Karpas-422 (cell line): ENCODE results near the gene PYGM. TPM values are rescaled to one million over a fixed set of nuclear protein-coding genes. Genes with fewer than 3 reads are reported as not detected.

Source experiments
- DNase-seq: peaks from one replicate; pipeline ENCODE4 v3.0.0-alpha.2; 2015
- H2AFZ ChIP-seq: fragments of 200-600 bp; sonication (generic); 2 replicates; pipeline ENCODE4 v1.6.1; 2014; ENCODE audit warnings: antibody characterized with exemption, low read length, mixed read lengths
- H3K27ac ChIP-seq: fragments of 200-600 bp; sonication (generic); 2 replicates; pipeline ENCODE4 v1.5.1; 2014; ENCODE audit warnings: mild to moderate bottlenecking, low read length, moderate library complexity
- H3K27me3 ChIP-seq: fragments of 200-600 bp; sonication (generic); 2 replicates; pipeline ENCODE4 v1.6.1; 2014; ENCODE audit warnings: low read length, mixed read lengths
- H3K36me3 ChIP-seq: fragments of 200-600 bp; sonication (generic); 2 replicates; pipeline ENCODE4 v1.6.1; 2014; ENCODE audit warnings: low read length, mixed read lengths; ENCODE audit not compliant: insufficient read depth
- H3K4me1 ChIP-seq: fragments of 200-600 bp; sonication (generic); 2 replicates; pipeline ENCODE4 v1.6.1; 2014; ENCODE audit warnings: mild to moderate bottlenecking, low read length, mixed read lengths
- H3K4me2 ChIP-seq: fragments of 200-600 bp; sonication (generic); 2 replicates; pipeline ENCODE4 v1.6.1; 2014; ENCODE audit warnings: low read length, low read depth, mild to moderate bottlenecking; ENCODE audit not compliant: poor library complexity, severe bottlenecking
- H3K4me3 ChIP-seq: fragments of 200-600 bp; sonication (generic); 2 replicates; pipeline ENCODE4 v1.5.1; 2014; ENCODE audit warnings: mild to moderate bottlenecking, antibody characterized with exemption, low read length, mixed read lengths
- H3K79me2 ChIP-seq: fragments of 200-600 bp; sonication (generic); 2 replicates; pipeline ENCODE4 v1.6.1; 2014; ENCODE audit warnings: mild to moderate bottlenecking, low read length, mixed read lengths
- H3K9ac ChIP-seq: fragments of 200-600 bp; sonication (generic); 2 replicates; pipeline ENCODE4 v1.6.0; 2014; ENCODE audit warnings: low read length
- H3K9me2 ChIP-seq: fragments of 200-600 bp; sonication (generic), shearing (Covaris generic); replicated peaks from 2 replicates; pipeline ENCODE4 v1.6.0; 2014; ENCODE audit warnings: mild to moderate bottlenecking, low read length, moderate library complexity; ENCODE audit not compliant: insufficient read depth
- H3K9me3 ChIP-seq: fragments of 300-700, 200-600 bp; sonication (generic); 2 replicates; pipeline ENCODE4 v1.6.1; 2014; ENCODE audit warnings: low read length, mixed read lengths
- H4K20me1 ChIP-seq: fragments of 200-600 bp; sonication (generic); 2 replicates; pipeline ENCODE4 v1.6.1; 2014; ENCODE audit warnings: mild to moderate bottlenecking, antibody characterized with exemption, low read length, low read depth; ENCODE audit not compliant: insufficient read depth
- total RNA-seq: library from RNA; depleted of rRNA; stranded (reverse); fragments of >200 nt; shearing (Covaris generic); gene quantifications from 2 replicates; pipeline ENCODE4 v1.2.3, GENCODE V29; 2014; ENCODE audit warnings: low replicate concordance

PYGM gene
- total RNA-seq, 1 experiment from 2014 or later: not detected

- no peaks in the 10 kb centered on the region for H3K27me3 ChIP-seq
- DNase-seq: no peak
- H3K4me3 ChIP-seq: no peak overlapping the region
- H3K9me3 ChIP-seq: no peaks in the 10 kb centered on the region
- H3K9me2 ChIP-seq: no peaks in the 10 kb centered on the region
- no peak overlapping the region for H3K27ac ChIP-seq
- H4K20me1 ChIP-seq: no peaks in the 10 kb centered on the region
- H3K4me1 ChIP-seq: no peaks in the 10 kb centered on the region
- H3K9ac ChIP-seq: no peak overlapping the region
- H3K36me3 ChIP-seq: no peaks in the 10 kb centered on the region
- H2AFZ ChIP-seq: no peak overlapping the region
- no peak overlapping the region for H3K4me2 ChIP-seq
- H3K79me2 ChIP-seq: no peaks in the 10 kb centered on the region
Measured at GRCh38 chr11:64754124-64754918, 5.5 kb downstream of the PYGM start.

- no peak overlapping the region for H3K9ac ChIP-seq
Measured at GRCh38 chr11:64753380-64754123, 6.2 kb downstream of the PYGM start.

GRCh38 chr11:64753019-64753379, 6.8 kb downstream of the PYGM start:
- no peak overlapping the region for H3K27ac ChIP-seq
- no peaks in the 10 kb centered on the region for H3K9me3 ChIP-seq
- no peak overlapping the region for H3K4me3 ChIP-seq
- H3K36me3 ChIP-seq: no peaks in the 10 kb centered on the region
- no peaks in the 10 kb centered on the region for H4K20me1 ChIP-seq
- H3K9ac ChIP-seq: no peak overlapping the region
- H3K79me2 ChIP-seq: no peaks in the 10 kb centered on the region
- H3K4me2 ChIP-seq: no peak overlapping the region
- no peaks in the 10 kb centered on the region for H3K27me3 ChIP-seq
- DNase-seq: no peak
- H3K9me2 ChIP-seq: no peaks in the 10 kb centered on the region
- no peak overlapping the region for H2AFZ ChIP-seq
- no peaks in the 10 kb centered on the region for H3K4me1 ChIP-seq

More at GRCh38 chr11:64753380-64754123, 6.2 kb downstream of the PYGM start:
- H3K27ac ChIP-seq: no peak overlapping the region
- DNase-seq: no peak
- H3K27me3 ChIP-seq: no peaks in the 10 kb centered on the region
- no peak overlapping the region for H3K4me2 ChIP-seq
- H3K9me3 ChIP-seq: no peaks in the 10 kb centered on the region
- H2AFZ ChIP-seq: no peak overlapping the region
- H4K20me1 ChIP-seq: no peaks in the 10 kb centered on the region
- H3K79me2 ChIP-seq: no peaks in the 10 kb centered on the region
- no peak overlapping the region for H3K4me3 ChIP-seq
- no peaks in the 10 kb centered on the region for H3K4me1 ChIP-seq
- H3K9me2 ChIP-seq: no peaks in the 10 kb centered on the region
- no peaks in the 10 kb centered on the region for H3K36me3 ChIP-seq

GRCh38 chr11:64752175-64752970, 7.4 kb downstream of the PYGM start:
- Histone ChIP-seq H3K9me3 (no peaks in the 10 kb centered on the region), H3K4me2 (no peak overlapping the region), H3K4me3 (no peak overlapping the region), H3K27ac (no peak overlapping the region), H2AFZ (no peak overlapping the region), H3K4me1 (no peaks in the 10 kb centered on the region), H3K36me3 (no peaks in the 10 kb centered on the region), H3K9ac (no peak overlapping the region), H3K79me2 (no peaks in the 10 kb centered on the region), H3K27me3 (no peaks in the 10 kb centered on the region), H3K9me2 (no peaks in the 10 kb centered on the region), H4K20me1 (no peaks in the 10 kb centered on the region)
- DNase-seq: no peak

- DNase-seq: no peak
Measured at GRCh38 chr11:64751580-64751979, 8.2 kb downstream of the PYGM start.

GRCh38 chr11:64751136-64751535, 8.6 kb downstream of the PYGM start:
- Histone ChIP-seq H3K9ac (no peak overlapping the region), H3K4me1 (peaks cover under 1% of the 10 kb centered on the region; the same call in 1 of the 2 replicates), H3K27me3 (no peaks in the 10 kb centered on the region), H2AFZ (no peak overlapping the region), H4K20me1 (no peaks in the 10 kb centered on the region), H3K27ac (no peak overlapping the region), H3K9me2 (no peaks in the 10 kb centered on the region), H3K4me3 (no peak overlapping the region), H3K9me3 (no peaks in the 10 kb centered on the region), H3K4me2 (no peak overlapping the region), H3K36me3 (no peaks in the 10 kb centered on the region), H3K79me2 (no peaks in the 10 kb centered on the region)
- no peak for DNase-seq

More at GRCh38 chr11:64751580-64751979, 8.2 kb downstream of the PYGM start:
- Histone ChIP-seq H2AFZ (no peak overlapping the region), H3K4me1 (no peaks in the 10 kb centered on the region), H3K9me2 (no peaks in the 10 kb centered on the region), H3K27ac (no peak overlapping the region), H3K36me3 (no peaks in the 10 kb centered on the region), H3K27me3 (no peaks in the 10 kb centered on the region), H3K9ac (no peak overlapping the region), H3K79me2 (no peaks in the 10 kb centered on the region), H4K20me1 (no peaks in the 10 kb centered on the region), H3K4me2 (no peak overlapping the region), H3K4me3 (no peak overlapping the region), H3K9me3 (no peaks in the 10 kb centered on the region)

GRCh38 chr11:64750361-64751054, 9.3 kb downstream of the PYGM start:
- Histone ChIP-seq H3K36me3 (no peaks in the 10 kb centered on the region), H3K9ac (no peak overlapping the region), H4K20me1 (no peaks in the 10 kb centered on the region), H3K27me3 (no peaks in the 10 kb centered on the region), H3K27ac (no peak overlapping the region), H3K79me2 (no peaks in the 10 kb centered on the region), H3K4me3 (no peak overlapping the region), H2AFZ (no peak overlapping the region), H3K4me1 (peaks cover 7% of the 10 kb centered on the region), H3K9me2 (no peaks in the 10 kb centered on the region), H3K9me3 (no peaks in the 10 kb centered on the region), H3K4me2 (no peak overlapping the region)
- no peak for DNase-seq
